BLaER1 treated with 17β-estradiol and CSF1 and Interleukin-3, amounts not matched to agents 10 nM and 100 nM (cell line): ENCODE results near the gene NRK.
"Not testable (repeated sequence)": the region's sequence is repeated elsewhere in the genome, so short reads cannot be mapped to it uniquely, and the experiment has no call there.

Source experiments
- H3K27ac ChIP-seq, 11 experiments: shearing (Covaris generic); formaldehyde crosslinking; 2 replicates each; pipeline ENCODE4 v1.8.1; 2022
- H3K27me3 ChIP-seq, 11 experiments: shearing (Covaris generic); formaldehyde crosslinking; 2 replicates each; pipeline ENCODE4 v1.8.1; 2022
- H3K36me3 ChIP-seq, 11 experiments: shearing (Covaris generic); formaldehyde crosslinking; 2 replicates each; pipeline ENCODE4 v1.8.1; 2022
- H3K4me1 ChIP-seq, 10 experiments: shearing (Covaris generic); formaldehyde crosslinking; 2 replicates each; pipeline ENCODE4 v1.8.1; 2022
- H3K4me2 ChIP-seq, 11 experiments: shearing (Covaris generic); formaldehyde crosslinking; 2 replicates each; pipeline ENCODE4 v1.8.1; 2022
- H3K4me3 ChIP-seq, 10 experiments: shearing (Covaris generic); formaldehyde crosslinking; 2 replicates each; pipeline ENCODE4 v1.8.1; 2022
- H3K9ac ChIP-seq, 11 experiments: shearing (Covaris generic); formaldehyde crosslinking; 2 replicates each; pipeline ENCODE4 v1.8.1; 2022
- H3K9me3 ChIP-seq, 11 experiments: shearing (Covaris generic); formaldehyde crosslinking; replicated peaks in 1 of 11; 2 replicates each; pipeline ENCODE4 v1.8.1; 2022
- H4K20me1 ChIP-seq, 11 experiments: shearing (Covaris generic); formaldehyde crosslinking; 2 replicates each; pipeline ENCODE4 v1.8.1; 2022
- Cebpa-rat ChIP-seq, 11 experiments: shearing (Covaris generic); IDR thresholded peaks; 2 replicates each; pipeline ENCODE4 v1.8.1; 2022

The NRK gene

GRCh38 chrX:105821471-105822121 lies 743 bp upstream of the NRK start:
- no peaks in the 10 kb centered on the region for H3K36me3 ChIP-seq
- no peak overlapping the region for H3K27ac ChIP-seq
- H3K4me2 ChIP-seq = no peak overlapping the region
- peaks cover 47 to 91% (median 82%) of the 10 kb centered on the region in 11 experiments for H3K27me3 ChIP-seq
- no peaks in the 10 kb centered on the region for H3K4me1 ChIP-seq
- no peaks in the 10 kb centered on the region; a peak in 1 of 22 replicates for H4K20me1 ChIP-seq
- no peak for TF ChIP-seq Cebpa-rat (IDR thresholded peaks at IDR 0.05)
- H3K9ac ChIP-seq = no peak overlapping the region
- H3K4me3 ChIP-seq = no peak overlapping the region
- H3K9me3 ChIP-seq = peaks cover 5 to 26% (median 17%) of the 10 kb centered on the region in 11 experiments; a peak in 15 of 22 replicates

DNA sequence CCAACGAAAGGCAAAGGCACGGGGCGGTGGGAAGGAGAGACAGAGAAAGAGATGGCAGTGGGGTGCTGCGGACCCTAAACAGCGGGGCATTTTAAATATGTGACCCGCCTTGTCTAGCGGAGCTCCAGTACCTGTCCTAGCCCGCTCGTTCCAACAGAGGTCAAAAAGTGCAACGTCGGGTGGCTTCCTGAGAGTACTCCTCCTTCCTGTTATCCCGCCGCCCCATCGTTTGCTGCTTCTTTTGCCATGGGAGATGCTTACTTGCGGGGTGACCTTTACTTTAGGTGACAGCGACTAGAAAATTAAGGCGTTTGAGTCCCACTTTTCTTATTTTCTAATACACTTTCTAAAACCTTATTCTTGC lies 735 bp downstream of the NRK start:
- H3K36me3 ChIP-seq = no peaks in the 10 kb centered on the region
- H4K20me1 ChIP-seq = peaks cover 0 to 8% (median 0%) of the 10 kb centered on the region in 11 experiments; a peak in 1 of 22 replicates
- H3K9ac ChIP-seq = no peak overlapping the region
- peaks cover 5 to 23% (median 17%) of the 10 kb centered on the region in 11 experiments; a peak in 15 of 22 replicates for H3K9me3 ChIP-seq
- H3K4me2 ChIP-seq = no peak overlapping the region
- H3K27ac ChIP-seq = no peak overlapping the region
- no peaks in the 10 kb centered on the region for H3K4me1 ChIP-seq
- H3K4me3 ChIP-seq = no peak overlapping the region
- no peak for TF ChIP-seq Cebpa-rat (IDR thresholded peaks at IDR 0.05)
- peaks cover 46 to 91% (median 79%) of the 10 kb centered on the region in 11 experiments for H3K27me3 ChIP-seq

GRCh38 chrX:105829011-105829410 lies 6.7 kb downstream of the NRK start:
- no peaks in the 10 kb centered on the region for H3K36me3 ChIP-seq
- TF ChIP-seq Cebpa-rat (IDR thresholded peaks at IDR 0.05) = no peak
- H3K4me2 ChIP-seq = no peak overlapping the region
- no peak overlapping the region for H3K27ac ChIP-seq
- no peaks in the 10 kb centered on the region for H3K9me3 ChIP-seq
- no peak overlapping the region for H3K9ac ChIP-seq
- peaks cover 36 to 89% (median 59%) of the 10 kb centered on the region in 11 experiments for H3K27me3 ChIP-seq
- H4K20me1 ChIP-seq = 0 out of 22 replicates have a peak, but pooled peaks cover 0 to 8% (median 0%) of the 10 kb centered on the region in 11 experiments
- no peaks in the 10 kb centered on the region for H3K4me1 ChIP-seq
- no peak overlapping the region for H3K4me3 ChIP-seq

- Histone ChIP-seq H3K9ac (no peak overlapping the region), H3K4me2 (no peak overlapping the region), H3K27ac (no peak overlapping the region)
Measured at GRCh38 chrX:105837232-105837631, 14.9 kb downstream of the NRK start.

GRCh38 chrX:105845631-105846030 lies 23.3 kb downstream of the NRK start:
- H3K4me3 ChIP-seq = no peak overlapping the region
- H4K20me1 ChIP-seq = no peaks in the 10 kb centered on the region
- H3K27ac ChIP-seq = no peak overlapping the region
- H3K4me1 ChIP-seq = no peaks in the 10 kb centered on the region
- peaks cover 7 to 14% (median 11%) of the 10 kb centered on the region in 11 experiments; a peak in 19 of 22 replicates for H3K9me3 ChIP-seq
- H3K36me3 ChIP-seq = no peaks in the 10 kb centered on the region
- H3K4me2 ChIP-seq = no peak overlapping the region
- H3K27me3 ChIP-seq = peaks cover 41 to 100% (median 97%) of the 10 kb centered on the region in 11 experiments
- no peak overlapping the region for H3K9ac ChIP-seq
- no peak for TF ChIP-seq Cebpa-rat (IDR thresholded peaks at IDR 0.05)

More at GRCh38 chrX:105837232-105837631, 14.9 kb downstream of the NRK start:
- no peaks in the 10 kb centered on the region for H3K9me3 ChIP-seq
- H4K20me1 ChIP-seq = no peaks in the 10 kb centered on the region
- no peaks in the 10 kb centered on the region for H3K36me3 ChIP-seq
- no peaks in the 10 kb centered on the region for H3K4me1 ChIP-seq
- H3K4me3 ChIP-seq = no peak overlapping the region
- no peak for TF ChIP-seq Cebpa-rat (IDR thresholded peaks at IDR 0.05)
- peaks cover 52 to 98% (median 84%) of the 10 kb centered on the region in 11 experiments for H3K27me3 ChIP-seq

GRCh38 chrX:105850100-105850499 lies 27.8 kb downstream of the NRK start:
- peaks cover 59 to 100% (median 99%) of the 10 kb centered on the region in 11 experiments for H3K27me3 ChIP-seq
- not testable (repeated sequence) for H3K4me2 ChIP-seq, H4K20me1 ChIP-seq, H3K4me3 ChIP-seq, H3K27ac ChIP-seq, H3K9ac ChIP-seq, H3K4me1 ChIP-seq, H3K36me3 ChIP-seq
- H3K9me3 ChIP-seq = peaks cover 7 to 16% (median 12%) of the 10 kb centered on the region in 11 experiments; a peak in 19 of 22 replicates

GRCh38 chrX:105865709-105866108 lies 43.4 kb downstream of the NRK start:
- H4K20me1 ChIP-seq = no peaks in the 10 kb centered on the region; a peak in 1 of 22 replicates
- H3K27ac ChIP-seq = no peak overlapping the region
- no peak for TF ChIP-seq Cebpa-rat (IDR thresholded peaks at IDR 0.05)

GRCh38 chrX:105869701-105870100 lies 47.4 kb downstream of the NRK start:
- no peak for TF ChIP-seq Cebpa-rat (IDR thresholded peaks at IDR 0.05)
- H3K4me3 ChIP-seq = no peak overlapping the region
- H3K27ac ChIP-seq = no peak overlapping the region
- H3K36me3 ChIP-seq = no peaks in the 10 kb centered on the region
- no peaks in the 10 kb centered on the region for H3K9me3 ChIP-seq
- H3K4me1 ChIP-seq = no peaks in the 10 kb centered on the region; a peak in 1 of 20 replicates
- no peaks in the 10 kb centered on the region; a peak in 1 of 22 replicates for H4K20me1 ChIP-seq
- no peak overlapping the region for H3K9ac ChIP-seq
- H3K27me3 ChIP-seq = peaks cover 84 to 100% (median 98%) of the 10 kb centered on the region in 11 experiments
- no peak overlapping the region for H3K4me2 ChIP-seq

More at GRCh38 chrX:105865709-105866108, 43.4 kb downstream of the NRK start:
- H3K9ac ChIP-seq = no peak overlapping the region
- no peak overlapping the region for H3K4me2 ChIP-seq
- H3K4me3 ChIP-seq = no peak overlapping the region
- no peaks in the 10 kb centered on the region for H3K36me3 ChIP-seq
- no peaks in the 10 kb centered on the region for H3K9me3 ChIP-seq
- H3K27me3 ChIP-seq = peaks cover 85 to 100% (median 98%) of the 10 kb centered on the region in 11 experiments
- no peaks in the 10 kb centered on the region for H3K4me1 ChIP-seq

DNA sequence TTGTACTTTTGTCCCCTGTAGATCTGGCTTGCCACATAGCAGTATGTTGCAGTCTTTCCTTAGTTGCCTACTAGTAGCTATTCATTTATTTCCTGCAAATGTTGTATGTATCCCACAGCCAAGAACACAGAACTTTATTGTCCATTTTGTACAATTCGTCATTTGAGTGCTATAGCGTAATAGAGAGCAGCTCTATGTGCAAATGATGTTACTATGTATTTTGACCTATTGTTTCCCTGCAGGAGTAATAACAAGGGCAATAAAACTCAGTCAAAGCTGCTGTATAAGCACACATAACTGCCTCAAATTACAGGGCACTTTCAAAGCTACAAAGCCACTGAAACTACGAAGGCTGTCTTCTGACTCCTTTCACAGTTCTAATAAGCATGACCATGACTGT lies 48.1 kb downstream of the NRK start:
- Histone ChIP-seq H3K4me3 (no peak overlapping the region), H3K27me3 (peaks cover 80 to 100% (median 98%) of the 10 kb centered on the region in 11 experiments), H3K4me2 (no peak overlapping the region), H3K9me3 (no peaks in the 10 kb centered on the region), H4K20me1 (no peaks in the 10 kb centered on the region; a peak in 1 of 22 replicates), H3K9ac (no peak overlapping the region), H3K36me3 (no peaks in the 10 kb centered on the region), H3K4me1 (no peaks in the 10 kb centered on the region; a peak in 1 of 20 replicates), H3K27ac (no peak overlapping the region)
- no peak for TF ChIP-seq Cebpa-rat (IDR thresholded peaks at IDR 0.05)

DNA sequence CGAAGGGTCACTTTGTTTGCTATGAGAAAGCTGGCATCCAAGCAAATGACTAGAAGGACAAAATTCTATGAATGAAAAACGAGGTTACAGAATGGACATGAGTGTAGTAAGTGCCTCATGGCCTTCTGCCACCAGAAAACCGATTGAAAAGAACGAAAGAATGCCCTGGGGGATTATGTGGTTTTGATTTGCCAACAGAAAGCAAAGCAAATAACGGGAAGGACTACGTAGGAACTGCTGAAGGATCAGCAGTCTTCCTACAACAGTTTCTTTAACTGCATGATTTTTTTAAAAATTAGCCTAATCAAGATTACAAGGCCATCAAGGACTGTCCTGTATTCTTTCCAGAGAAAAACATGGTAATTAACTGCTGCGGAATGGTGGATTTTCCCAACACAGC lies 50.6 kb downstream of the NRK start:
- Histone ChIP-seq H3K4me2 (no peak overlapping the region), H3K36me3 (no peaks in the 10 kb centered on the region), H3K4me3 (no peak overlapping the region), H3K4me1 (no peaks in the 10 kb centered on the region; a peak in 1 of 20 replicates), H4K20me1 (no peaks in the 10 kb centered on the region; a peak in 2 of 22 replicates), H3K27me3 (peaks cover 62 to 99% (median 95%) of the 10 kb centered on the region in 11 experiments), H3K27ac (no peak overlapping the region), H3K9ac (no peak overlapping the region), H3K9me3 (no peaks in the 10 kb centered on the region)
- no peak for TF ChIP-seq Cebpa-rat (IDR thresholded peaks at IDR 0.05)
